Progenitor cell of endocrine pancreas (in vitro differentiated cells): Measurements from ENCODE around the gene RASA3. TPM values are rescaled to one million over a fixed set of nuclear protein-coding genes. Genes with fewer than 3 reads are reported as not detected.

Experiments used
- DNase-seq: peaks from one replicate; pipeline ENCODE4 v3.0.0; 2021; ENCODE audit warnings: low spot score; ENCODE audit not compliant: unreplicated experiment
- H3K27ac Mint-ChIP-seq: 2 replicates; pipeline ENCODE4 v1.8.0; 2021; ENCODE audit warnings: mild to moderate bottlenecking, moderate library complexity, mixed read lengths
- H3K27me3 Mint-ChIP-seq: 2 replicates; pipeline ENCODE4 v1.8.0; 2021; ENCODE audit warnings: mixed read lengths
- H3K36me3 Mint-ChIP-seq: 2 replicates; pipeline ENCODE4 v1.8.0; 2022; ENCODE audit warnings: mixed read lengths; ENCODE audit not compliant: insufficient read depth
- H3K4me1 Mint-ChIP-seq: 2 replicates; pipeline ENCODE4 v1.8.0; 2021; ENCODE audit warnings: low read depth, mixed read lengths
- H3K4me3 Mint-ChIP-seq: 2 replicates; pipeline ENCODE4 v1.8.0; 2021; ENCODE audit warnings: low read depth, mild to moderate bottlenecking, moderate library complexity, mixed read lengths
- H3K9me3 Mint-ChIP-seq: 2 replicates; pipeline ENCODE4 v1.8.0; 2021; ENCODE audit warnings: low read depth, mixed read lengths
- CTCF ChIP-seq: fragments of 200-600 bp; sonication (generic); IDR thresholded peaks from one replicate; pipeline ENCODE4 v1.5.0; 2021; ENCODE audit warnings: antibody characterized with exemption, mild to moderate bottlenecking; ENCODE audit not compliant: unreplicated experiment
- total RNA-seq: library from RNA; stranded (reverse); gene quantifications from 2 replicates; pipeline ENCODE4 v1.2.1, GENCODE V29; 2021

Gene RASA3
- total RNA-seq, 1 donor from 2014 or later, result 6.3 TPM

- Mint-ChIP-seq H3K36me3 (no peaks in the 10 kb centered on the region), H3K27me3 (no peaks in the 10 kb centered on the region), H3K9me3 (no peaks in the 10 kb centered on the region), H3K4me3 (no peak overlapping the region), H3K27ac (no peak overlapping the region), H3K4me1 (no peaks in the 10 kb centered on the region)
- DNase-seq, result no peak
- no peak for TF ChIP-seq CTCF
These were observed 150.1 kb downstream of the RASA3 start for GRCh38 chr13:113982296-113982661.

GRCh38 chr13:113981611-113982295 is 150.7 kb downstream of the RASA3 start:
- Mint-ChIP-seq H3K9me3 (no peaks in the 10 kb centered on the region), H3K27me3 (no peaks in the 10 kb centered on the region), H3K36me3 (no peaks in the 10 kb centered on the region), H3K4me1 (no peaks in the 10 kb centered on the region), H3K4me3 (no peak overlapping the region), H3K27ac (no peak overlapping the region)
- no peak for TF ChIP-seq CTCF
- DNase-seq, result no peak

GRCh38 chr13:113981194-113981605 is 151.2 kb downstream of the RASA3 start:
- Mint-ChIP-seq H3K27ac (no peak overlapping the region), H3K4me3 (no peak overlapping the region), H3K27me3 (no peaks in the 10 kb centered on the region), H3K9me3 (no peaks in the 10 kb centered on the region), H3K36me3 (no peaks in the 10 kb centered on the region), H3K4me1 (no peaks in the 10 kb centered on the region)
- DNase-seq, result no peak
- TF ChIP-seq CTCF, result no peak

GRCh38 chr13:113980489-113981064 is 151.8 kb downstream of the RASA3 start:
- H3K36me3 Mint-ChIP-seq, result no peaks in the 10 kb centered on the region
- no peak overlapping the region for H3K4me3 Mint-ChIP-seq
- TF ChIP-seq CTCF, result no peak
- no peaks in the 10 kb centered on the region for H3K9me3 Mint-ChIP-seq
- DNase-seq, result no peak
- no peaks in the 10 kb centered on the region for H3K27me3 Mint-ChIP-seq
- H3K4me1 Mint-ChIP-seq, result no peaks in the 10 kb centered on the region
- H3K27ac Mint-ChIP-seq, result no peak overlapping the region

- DNase-seq, result no peak
- no peaks in the 10 kb centered on the region for H3K36me3 Mint-ChIP-seq
- H3K4me3 Mint-ChIP-seq, result no peak overlapping the region
- no peaks in the 10 kb centered on the region for H3K27me3 Mint-ChIP-seq
- H3K4me1 Mint-ChIP-seq, result no peaks in the 10 kb centered on the region
- TF ChIP-seq CTCF, result no peak
- H3K27ac Mint-ChIP-seq, result no peak overlapping the region
- H3K9me3 Mint-ChIP-seq, result no peaks in the 10 kb centered on the region
These were observed 152.5 kb downstream of the RASA3 start for GRCh38 chr13:113979791-113980471.
